ENCODE results near the gene ARL9.

The ARL9 gene

DNA sequence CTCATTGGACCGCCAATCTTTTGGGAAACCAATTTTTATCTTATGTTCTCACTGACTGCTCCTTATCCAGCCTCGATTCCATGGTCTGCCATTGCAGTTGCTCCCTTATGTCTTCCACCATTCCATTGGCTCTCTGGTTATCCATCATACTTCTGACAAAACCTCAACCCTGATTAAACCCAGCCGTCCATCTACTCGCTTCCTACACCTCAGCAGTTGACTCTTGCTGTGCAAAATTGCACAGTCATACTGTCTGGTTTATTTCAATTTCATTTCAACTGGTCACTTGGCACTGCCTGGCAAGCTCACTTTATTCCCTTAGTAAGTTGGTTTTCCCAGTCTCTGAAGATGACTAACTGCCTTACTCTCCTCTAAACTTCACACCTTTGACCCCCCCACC is 26.2 kb downstream of the ARL9 start:
- no peak for DNase-seq (ENCODE audit: low spot score)

DNA sequence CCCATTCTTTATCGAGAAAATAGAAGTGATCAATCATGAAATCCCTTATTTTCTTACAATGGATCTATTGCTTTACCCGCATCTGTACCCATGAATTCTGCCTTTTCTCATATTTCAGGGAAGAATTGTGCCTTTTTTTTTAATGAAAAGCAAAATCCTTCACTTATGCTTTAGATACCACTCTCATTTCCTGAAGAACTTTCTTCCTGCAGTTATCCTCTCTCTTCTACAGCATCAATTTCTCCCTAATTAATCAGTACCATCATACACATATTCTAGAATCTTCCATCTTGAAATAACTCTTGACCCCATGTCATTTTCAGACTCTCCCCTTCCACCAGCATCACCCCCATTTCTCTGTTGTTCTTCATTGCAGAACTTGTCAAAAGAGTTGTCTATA is 26.6 kb downstream of the ARL9 start:
- no peak for DNase-seq (ENCODE audit: low spot score)

DNA sequence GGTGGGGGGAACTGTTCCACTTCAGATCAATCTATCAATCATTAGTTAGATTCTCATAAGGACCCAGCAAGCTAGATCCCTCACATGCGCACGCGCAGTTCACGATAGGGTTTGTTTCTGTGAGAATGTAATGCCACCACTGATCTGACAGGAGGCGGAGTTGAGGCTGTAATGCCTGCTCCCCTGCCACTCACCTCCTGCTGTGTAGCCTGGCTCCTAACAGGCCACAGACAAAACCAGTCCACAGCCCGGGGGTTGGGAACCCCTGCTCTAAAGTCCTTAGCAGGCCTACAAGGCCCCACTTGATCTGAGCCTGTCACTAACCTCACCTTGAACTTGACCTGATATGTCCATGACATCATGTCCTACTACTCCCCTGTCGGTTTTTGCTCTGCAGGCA is 30.3 kb downstream of the ARL9 start:
- no peak for DNase-seq (ENCODE audit: low spot score)

DNA sequence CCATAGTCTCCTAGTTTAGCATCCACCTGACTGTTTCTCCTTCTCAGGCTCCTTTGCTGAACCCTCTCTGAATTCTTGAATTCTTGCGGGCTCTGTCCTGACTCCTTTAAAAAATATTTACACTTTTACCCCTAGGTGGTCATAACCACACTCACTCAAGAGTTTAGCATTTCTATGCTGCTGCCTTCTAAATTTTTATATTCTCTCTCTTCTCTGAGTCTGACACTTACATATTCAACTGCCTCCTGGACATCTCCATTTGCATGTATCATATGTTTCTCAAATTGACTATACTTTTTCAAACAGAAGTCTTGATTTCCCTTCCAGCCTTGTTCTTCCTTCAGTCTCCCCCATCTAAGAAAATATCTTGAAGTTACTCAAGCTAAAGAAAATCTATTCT is 31.6 kb downstream of the ARL9 start:
- no peak for DNase-seq (ENCODE audit: low spot score)

DNA sequence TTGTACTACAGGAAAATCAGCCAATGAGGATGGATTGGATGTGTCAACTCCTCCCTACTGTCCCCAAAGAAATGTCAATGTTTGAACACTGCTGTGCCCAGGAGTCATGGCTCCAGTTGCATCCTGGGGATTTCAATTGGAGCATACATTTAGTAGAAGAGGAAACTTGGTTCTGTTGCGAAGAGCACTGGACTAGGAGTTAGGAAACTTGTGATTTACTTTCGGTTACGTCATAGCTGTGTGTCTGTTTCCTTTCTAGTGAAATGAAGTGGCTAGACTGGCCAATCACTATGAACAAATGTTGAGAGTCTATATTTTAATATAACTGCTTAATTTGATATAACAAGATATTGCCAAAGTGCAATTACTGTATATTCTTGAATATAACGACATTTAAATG is 35.2 kb downstream of the ARL9 start:
- DNase-seq (ENCODE audit: low spot score), result no peak

DNA sequence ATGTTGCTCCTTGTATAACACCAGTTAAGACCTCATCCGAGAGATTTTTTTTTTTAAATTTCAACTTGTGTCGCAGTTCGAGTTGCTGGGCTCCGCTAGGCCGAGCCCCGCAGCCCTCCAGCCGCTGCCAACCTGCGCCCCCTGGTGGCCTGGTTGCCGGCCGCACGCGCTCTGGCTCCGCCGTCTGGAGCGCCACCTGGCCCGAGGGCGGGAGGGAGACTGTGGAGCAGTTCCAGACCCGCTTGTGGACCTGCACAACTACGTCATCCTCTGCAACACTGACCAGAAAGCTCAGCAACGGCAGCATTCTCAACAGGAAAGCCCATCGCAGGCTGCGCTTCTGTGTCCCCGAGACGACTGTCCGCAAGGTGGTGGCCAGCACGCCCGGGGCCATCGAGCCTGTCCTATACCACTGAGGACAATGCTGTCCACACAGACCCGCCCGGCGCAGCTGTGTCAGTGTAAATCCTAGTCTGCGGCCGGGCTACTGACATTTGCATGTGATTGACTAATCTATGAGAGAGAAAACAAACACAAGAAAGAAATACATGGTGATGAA is 39.1 kb downstream of the ARL9 start:
- DNase-seq (ENCODE audit: low spot score), result peak; percentile 70

DNA sequence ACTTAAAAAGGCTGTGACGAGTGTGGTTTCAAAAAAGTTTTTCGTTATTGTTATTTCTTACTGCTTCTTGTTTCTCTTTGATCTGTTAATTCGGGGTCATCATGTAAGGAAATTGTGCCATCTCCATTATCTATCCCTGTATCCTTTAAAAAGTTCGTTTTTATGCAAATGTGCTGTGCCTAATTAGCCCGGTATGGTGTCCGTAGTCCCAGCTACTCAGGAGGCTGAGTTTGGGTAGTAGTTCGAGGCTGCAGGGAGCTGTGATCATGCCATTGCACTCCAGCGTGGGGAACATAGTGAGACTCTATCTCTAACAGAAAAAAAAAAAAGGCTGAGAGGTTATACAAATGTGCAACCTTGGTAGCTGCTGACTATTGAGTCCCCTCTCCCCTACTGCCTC is 45.1 kb downstream of the ARL9 start:
- no peak for DNase-seq (ENCODE audit: low spot score)

DNA sequence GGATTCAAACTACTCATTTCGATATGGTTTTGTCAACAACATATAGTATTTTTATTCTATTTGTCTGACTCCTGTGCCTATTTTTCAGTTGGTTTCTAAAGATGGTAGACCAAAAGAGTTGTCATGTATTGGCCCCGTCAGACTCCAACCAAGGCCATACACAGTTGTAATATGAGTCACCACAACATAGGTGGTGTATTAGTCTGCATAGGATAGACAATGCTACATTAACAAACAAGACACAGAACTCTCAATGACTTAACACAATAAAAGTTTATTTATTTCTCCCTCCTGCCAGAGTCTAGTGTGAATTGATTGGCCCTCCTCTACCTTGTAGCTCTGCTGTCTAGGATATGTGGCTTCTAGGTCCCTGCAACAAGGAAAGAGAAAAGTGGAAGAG is 45.9 kb downstream of the ARL9 start:
- DNase-seq (ENCODE audit: low spot score), result no peak

DNA sequence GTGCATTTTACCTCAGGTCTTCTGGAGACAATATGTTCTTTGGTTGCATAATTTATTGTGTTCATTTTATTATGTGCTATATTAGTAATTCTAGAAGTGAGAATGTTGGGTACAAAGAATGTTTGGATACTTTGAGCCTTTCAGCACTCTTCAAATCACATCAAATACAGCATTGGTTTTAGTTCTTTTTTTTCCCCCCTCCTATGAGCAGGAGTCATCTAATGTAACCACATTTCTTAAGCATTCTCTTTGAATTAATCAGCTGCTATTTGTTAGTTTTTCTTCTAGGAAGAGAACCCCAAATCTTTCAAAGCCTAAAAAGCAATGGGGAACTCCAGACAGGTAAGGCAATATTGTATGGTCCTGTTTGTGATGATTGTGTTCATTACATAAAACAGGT is 46.7 kb downstream of the ARL9 start:
- DNase-seq (ENCODE audit: low spot score), result no peak

DNA sequence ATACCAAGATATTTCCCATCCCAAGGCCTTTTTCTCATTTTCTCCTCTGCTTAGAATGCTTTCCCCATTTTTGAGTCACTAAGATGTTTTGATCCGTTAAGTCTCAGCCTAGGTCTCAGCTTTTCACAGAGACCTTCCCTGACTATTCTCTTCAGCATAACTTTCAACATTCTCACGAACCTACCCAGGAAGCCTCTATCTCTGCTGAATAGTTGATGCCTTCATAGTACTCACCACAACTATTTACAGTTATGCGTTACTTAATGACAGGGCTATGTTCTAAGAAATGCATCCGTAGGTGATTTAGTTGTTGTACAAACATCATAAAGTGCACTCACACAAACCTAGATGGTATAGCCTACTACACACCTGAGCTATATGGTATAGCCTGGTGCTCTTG is 64.5 kb downstream of the ARL9 start:
- DNase-seq (ENCODE audit: low spot score), result no peak

All from COLO829 (cell line).